NCI-H748 (cell line): ENCODE measurements around the gene FLRT2.
A peak's percentile ranks its signal among the peaks of the same experiment; 100 is the strongest.

Source experiments
- DNase-seq: peaks from one replicate; lab custom pipeline; 2025; ENCODE audit not compliant: unreplicated experiment; lab: John Stamatoyannopoulos, UW

FLRT2 gene

GRCh38 chr14:85528897-85529631 is 880 bp upstream of the FLRT2 start:
- DNase-seq: peak; percentile 77

- no peak for DNase-seq
Observed at GRCh38 chr14:85530626-85531025, 682 bp downstream of the FLRT2 start.

- DNase-seq: peak; percentile 96
Observed at GRCh38 chr14:85531141-85531586, 1.2 kb downstream of the FLRT2 start.

- DNase-seq: peak; percentile 96
Observed at GRCh38 chr14:85531587-85532373, 1.8 kb downstream of the FLRT2 start.

GRCh38 chr14:85532374-85533022 is 2.6 kb downstream of the FLRT2 start:
- no peak for DNase-seq

DNA sequence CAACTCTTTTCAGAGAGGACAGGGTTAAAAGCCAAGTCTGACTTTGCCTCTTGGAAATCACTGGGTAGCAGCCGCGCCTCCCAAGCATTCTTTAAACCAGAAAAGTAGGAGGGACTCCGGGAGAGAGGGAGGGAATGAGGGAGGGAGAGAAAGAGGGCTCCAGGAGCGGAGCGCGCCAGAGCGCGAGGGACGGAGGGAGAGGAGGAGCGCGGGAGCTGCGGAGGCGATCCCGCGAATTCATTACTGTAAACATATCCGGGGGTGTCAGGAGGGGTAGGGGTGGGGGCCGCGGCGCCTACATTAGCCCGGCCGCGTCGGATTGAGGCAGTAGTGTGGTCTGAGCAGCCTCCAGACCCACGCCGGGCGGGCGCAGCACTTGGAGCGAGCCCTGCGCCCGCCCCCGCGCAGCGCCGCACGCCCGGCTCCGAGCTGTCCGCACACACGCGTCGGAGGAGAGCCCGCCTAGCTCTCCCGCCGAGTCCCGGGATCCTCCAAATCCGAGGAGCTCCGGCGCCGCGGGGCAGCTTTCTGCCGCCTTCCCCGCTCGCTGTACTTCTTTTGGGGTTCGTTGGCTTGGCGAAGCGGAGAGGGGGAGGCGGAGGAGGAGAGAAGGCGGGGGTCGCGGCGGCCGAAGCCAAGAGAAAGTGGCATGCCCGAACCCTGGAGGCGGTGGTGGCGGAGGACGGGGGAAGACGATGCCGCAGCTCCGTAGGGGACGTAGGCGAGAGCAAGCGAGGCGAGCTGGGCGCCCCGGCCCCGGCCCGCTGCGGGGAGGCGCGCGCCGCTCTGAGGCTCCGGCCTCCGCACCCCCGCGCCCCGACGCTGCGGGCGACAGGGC is 3.3 kb downstream of the FLRT2 start:
- DNase-seq: peak; percentile 85

DNA sequence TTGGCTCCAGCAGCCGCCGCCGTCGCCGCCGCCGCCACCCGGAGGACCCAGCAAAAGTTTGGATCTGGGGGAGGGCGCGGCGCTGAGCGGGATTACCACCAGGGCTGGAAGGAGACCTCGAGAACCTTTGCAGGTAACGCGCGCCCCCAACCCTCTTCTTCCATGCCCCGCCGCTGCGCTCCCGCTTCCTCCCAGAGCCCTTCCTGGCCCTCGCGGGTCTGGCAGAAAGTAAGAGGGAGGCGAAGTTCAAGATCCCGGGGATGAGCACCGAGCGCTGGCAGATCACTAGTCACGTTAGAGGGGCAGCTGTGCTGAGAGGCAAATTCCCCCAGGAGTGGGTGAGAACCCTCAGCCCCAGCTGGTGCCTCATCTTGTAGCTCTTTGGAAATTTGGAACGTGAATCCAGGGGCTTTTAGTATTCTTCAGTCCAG is 3.9 kb downstream of the FLRT2 start:
- peak; percentile 71 for DNase-seq

DNA sequence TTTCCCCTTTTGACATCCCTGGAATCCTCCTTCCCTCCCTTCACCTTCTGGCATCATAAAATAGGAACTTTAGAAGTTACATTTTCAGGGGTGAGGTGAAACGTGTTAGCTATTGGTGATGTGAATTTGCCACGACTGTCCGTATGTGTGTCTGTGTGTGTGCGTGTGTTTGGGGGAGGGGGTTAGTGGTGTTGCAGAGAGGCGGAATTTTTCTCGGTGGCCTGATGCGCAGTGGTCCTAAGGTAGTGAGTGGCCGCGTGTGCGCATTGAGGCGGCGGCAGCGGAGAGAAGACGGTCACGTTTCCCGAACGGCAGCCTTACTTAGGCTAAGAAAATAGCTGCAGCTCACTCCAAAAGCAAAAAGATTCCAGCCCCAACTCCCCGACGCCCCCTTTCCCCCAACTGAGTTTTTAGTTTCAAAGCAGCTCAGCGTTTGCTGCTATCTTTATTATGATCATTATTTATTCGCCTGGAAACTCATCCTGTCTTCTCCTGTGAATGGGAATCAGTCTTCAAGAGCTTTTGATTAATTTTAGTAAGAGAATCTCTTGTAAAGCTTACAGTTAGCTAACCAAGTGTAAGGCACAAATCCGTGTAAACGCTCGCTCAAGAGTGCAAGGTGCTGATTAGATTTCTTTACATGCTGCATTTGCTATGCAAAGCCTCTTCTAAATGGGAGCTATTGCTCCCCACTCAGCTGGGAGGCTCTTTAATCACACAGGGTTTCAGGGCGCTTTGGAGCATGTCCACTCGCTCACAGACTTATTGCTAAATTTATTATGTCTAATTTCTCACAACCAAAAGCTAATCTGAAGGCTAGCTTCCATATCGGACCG is 4.7 kb downstream of the FLRT2 start:
- peak; percentile 64 for DNase-seq

GRCh38 chr14:85535321-85535720 is 5.4 kb downstream of the FLRT2 start:
- DNase-seq: no peak

GRCh38 chr14:85535991-85536832 is 6.3 kb downstream of the FLRT2 start:
- DNase-seq: peak; percentile 80

- peak; percentile 86 for DNase-seq
Observed at GRCh38 chr14:85536833-85537190, 6.9 kb downstream of the FLRT2 start.

GRCh38 chr14:85537526-85537925 is 7.6 kb downstream of the FLRT2 start:
- DNase-seq: no peak

- no peak for DNase-seq
Observed at GRCh38 chr14:85538636-85539035, 8.7 kb downstream of the FLRT2 start.

DNA sequence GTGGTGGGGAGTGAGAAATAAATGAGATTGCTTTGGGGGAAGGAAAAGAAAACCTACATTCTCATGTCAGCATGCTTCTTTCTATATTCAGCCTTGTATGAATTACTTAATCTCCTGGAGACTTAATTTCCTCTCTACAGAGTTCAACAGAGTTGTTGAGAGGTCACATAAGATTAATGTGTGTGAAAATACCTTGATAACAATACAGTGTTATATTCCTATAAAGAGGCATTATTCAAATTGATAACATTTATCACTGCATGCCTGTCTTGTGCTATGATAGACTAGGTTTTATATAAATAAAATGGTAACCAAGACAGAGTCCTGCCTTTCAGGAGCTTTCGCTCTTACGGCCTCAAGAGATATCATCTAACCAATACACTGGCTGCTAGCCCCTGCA is 9.6 kb downstream of the FLRT2 start:
- DNase-seq: no peak

- no peak for DNase-seq
Observed at GRCh38 chr14:85542623-85543022, 12.7 kb downstream of the FLRT2 start.

- DNase-seq: no peak
Observed at GRCh38 chr14:85545738-85546137, 15.8 kb downstream of the FLRT2 start.

- no peak for DNase-seq
Observed at GRCh38 chr14:85546390-85546789, 16.4 kb downstream of the FLRT2 start.

- DNase-seq: no peak
Observed at GRCh38 chr14:85549697-85550096, 19.8 kb downstream of the FLRT2 start.

DNA sequence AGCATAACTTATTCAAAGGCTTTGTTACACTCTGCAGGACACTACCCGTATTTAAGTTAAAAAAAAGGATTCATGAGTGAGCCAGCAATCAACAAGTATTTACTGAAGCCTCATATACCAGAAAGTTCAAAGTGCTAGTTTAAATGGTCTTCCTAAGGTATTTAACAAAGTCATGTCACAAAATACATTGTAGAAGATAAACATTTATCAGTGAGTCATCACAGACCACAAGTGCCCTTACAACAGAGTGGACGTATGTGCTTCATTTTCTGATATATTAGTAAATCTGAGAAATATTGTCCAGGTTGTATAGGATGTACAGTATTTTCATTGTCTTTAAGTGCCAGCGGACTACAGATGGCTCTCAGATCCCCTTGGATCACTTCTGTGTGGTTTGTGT is 24.2 kb downstream of the FLRT2 start:
- no peak for DNase-seq
